Loucy (cell line): Measurements from ENCODE around the gene SMG7.

Source experiments
- CTCF ChIP-seq: fragments of 200-600 bp; sonication (generic); conservative IDR thresholded peaks from 2 replicates; pipeline ENCODE4 v1.5.1; 2014; ENCODE audit warnings: mild to moderate bottlenecking, antibody characterized with exemption, low read length
- EZH2phosphoT487 ChIP-seq: fragments of 200-600 bp; IDR thresholded peaks from 2 replicates; pipeline ENCODE4 v1.6.1; 2018; ENCODE audit warnings: antibody characterized with exemption, mild to moderate bottlenecking, moderate library complexity, borderline replicate concordance

GRCh38 chr1:183600634-183601033, 128.3 kb downstream of the SMG7 start:
- TF ChIP-seq CTCF = no peak
- TF ChIP-seq EZH2phosphoT487 = no peak
